ENCODE measurements around the gene NAA60.

The NAA60 gene

GRCh38 chr16:3443108-3444031 lies at the start of gene NAA60, which contains the start of gene ZNF597:
NAA60 (plus strand) TSS chr16:3443680; CDS start chr16:3476228, 32,548 bp downstream.
ZNF597 (minus strand) TSS chr16:3443504; CDS start chr16:3443153, 351 bp downstream.
- Histone ChIP-seq H3K9me3 (ENCODE audit: control insufficient read depth in 5 of 5, low read length in 5 of 5) (peaks cover 0 to 7% (median 3%) of the 10 kb centered on the region in 5 donors), H3K4me3 (ENCODE audit: low read depth in 1 of 5, low read length in 5 of 5) (peak within 1 kb of the TSS; percentile 72 to 91 (median 79)), H3K9ac (ENCODE audit: low read length in 5 of 5) (peak within 1 kb of the TSS; percentile 74 to 90 (median 81)), H3K27me3 (ENCODE audit: control insufficient read depth in 5 of 5, insufficient read depth in 4 of 5, low read length in 5 of 5) (no peaks in the 10 kb centered on the region), H3K4me1 (ENCODE audit: control insufficient read depth in 5 of 5, insufficient read depth in 5 of 5, low read length in 5 of 5) (peaks cover 7 to 17% (median 16%) of the 10 kb centered on the region in 5 donors), H3K36me3 (ENCODE audit: control insufficient read depth in 5 of 5, insufficient read depth in 5 of 5, low read length in 5 of 5) (peaks cover 2 to 18% (median 5%) of the 10 kb centered on the region in 5 donors), H3K27ac (ENCODE audit: low read depth, low read length) (peak within 1 kb of the TSS; percentile 54)

GRCh38 chr16:3400446-3400778 lies 43.1 kb upstream of the NAA60 start:
- Histone ChIP-seq H3K4me3 (ENCODE audit: low read depth in 1 of 5, low read length in 5 of 5) (peak overlapping the region; percentile 80 to 92 (median 89)), H3K36me3 (ENCODE audit: control insufficient read depth in 5 of 5, insufficient read depth in 5 of 5, low read length in 5 of 5) (peaks cover 21 to 42% (median 39%) of the 10 kb centered on the region in 5 donors), H3K9ac (ENCODE audit: low read length in 5 of 5) (peak overlapping the region; percentile 56 to 95 (median 94)), H3K27me3 (ENCODE audit: control insufficient read depth in 5 of 5, insufficient read depth in 4 of 5, low read length in 5 of 5) (no peaks in the 10 kb centered on the region), H3K27ac (ENCODE audit: low read depth, low read length) (peak overlapping the region; percentile 41), H3K4me1 (ENCODE audit: control insufficient read depth in 5 of 5, insufficient read depth in 5 of 5, low read length in 5 of 5) (peaks cover 4 to 23% (median 21%) of the 10 kb centered on the region in 5 donors), H3K9me3 (ENCODE audit: control insufficient read depth in 5 of 5, low read length in 5 of 5) (peaks cover 6 to 42% (median 30%) of the 10 kb centered on the region in 5 donors)

- peak within 1 kb of the TSS; percentile 80 to 92 (median 89) for H3K4me3 ChIP-seq (ENCODE audit: low read depth in 1 of 5, low read length in 5 of 5)
- no peaks in the 10 kb centered on the region for H3K27me3 ChIP-seq (ENCODE audit: control insufficient read depth in 5 of 5, insufficient read depth in 4 of 5, low read length in 5 of 5)
- H3K9me3 ChIP-seq (ENCODE audit: control insufficient read depth in 5 of 5, low read length in 5 of 5) = peaks cover 9 to 41% (median 34%) of the 10 kb centered on the region in 5 donors
- H3K9ac ChIP-seq (ENCODE audit: low read length in 5 of 5) = peak within 1 kb of the TSS; percentile 56 to 95 (median 94)
- peaks cover 23 to 42% (median 39%) of the 10 kb centered on the region in 5 donors for H3K36me3 ChIP-seq (ENCODE audit: control insufficient read depth in 5 of 5, insufficient read depth in 5 of 5, low read length in 5 of 5)
- H3K4me1 ChIP-seq (ENCODE audit: control insufficient read depth in 5 of 5, insufficient read depth in 5 of 5, low read length in 5 of 5) = peaks cover 4 to 23% (median 21%) of the 10 kb centered on the region in 5 donors
- peak within 1 kb of the TSS; percentile 74 for H3K27ac ChIP-seq (ENCODE audit: low read depth, low read length)
These were observed 42.4 kb upstream of the NAA60 start, which contains the start of the genes ZNF174 and ZSCAN32 for GRCh38 chr16:3400779-3401688. ZNF174 (plus strand) TSS chr16:3401215; CDS start chr16:3402005, 790 bp downstream. ZSCAN32 (minus strand) TSS chr16:3401004; CDS start chr16:3397557, 3,447 bp downstream.

GRCh38 chr16:3401719-3402397 lies 41.6 kb upstream of the NAA60 start:
- H3K27me3 ChIP-seq (ENCODE audit: control insufficient read depth in 5 of 5, insufficient read depth in 4 of 5, low read length in 5 of 5) = no peaks in the 10 kb centered on the region
- H3K9me3 ChIP-seq (ENCODE audit: control insufficient read depth in 5 of 5, low read length in 5 of 5) = peaks cover 14 to 41% (median 39%) of the 10 kb centered on the region in 5 donors
- peaks cover 4 to 23% (median 21%) of the 10 kb centered on the region in 5 donors for H3K4me1 ChIP-seq (ENCODE audit: control insufficient read depth in 5 of 5, insufficient read depth in 5 of 5, low read length in 5 of 5)
- peak overlapping the region; percentile 74 for H3K27ac ChIP-seq (ENCODE audit: low read depth, low read length)
- peak overlapping the region; percentile 80 to 92 (median 82) for H3K4me3 ChIP-seq (ENCODE audit: low read depth in 1 of 5, low read length in 5 of 5)
- peak overlapping the region; percentile 39 to 95 (median 86) for H3K9ac ChIP-seq (ENCODE audit: low read length in 5 of 5)
- H3K36me3 ChIP-seq (ENCODE audit: control insufficient read depth in 5 of 5, insufficient read depth in 5 of 5, low read length in 5 of 5) = peaks cover 27 to 42% (median 38%) of the 10 kb centered on the region in 5 donors

- peaks cover 53 to 97% (median 90%) of the 10 kb centered on the region in 5 donors for H3K9me3 ChIP-seq (ENCODE audit: control insufficient read depth in 5 of 5, low read length in 5 of 5)
- peak overlapping the region; percentile 42 to 69 (median 60) for H3K4me3 ChIP-seq (ENCODE audit: low read depth in 1 of 5, low read length in 5 of 5)
- H3K27ac ChIP-seq (ENCODE audit: low read depth, low read length) = no peak overlapping the region
- H3K9ac ChIP-seq (ENCODE audit: low read length in 5 of 5) = no peak overlapping the region
- H3K36me3 ChIP-seq (ENCODE audit: control insufficient read depth in 5 of 5, insufficient read depth in 5 of 5, low read length in 5 of 5) = peaks cover 22 to 60% (median 45%) of the 10 kb centered on the region in 5 donors
- H3K4me1 ChIP-seq (ENCODE audit: control insufficient read depth in 5 of 5, insufficient read depth in 5 of 5, low read length in 5 of 5) = no peaks in the 10 kb centered on the region
- no peaks in the 10 kb centered on the region for H3K27me3 ChIP-seq (ENCODE audit: control insufficient read depth in 5 of 5, insufficient read depth in 4 of 5, low read length in 5 of 5)
These were observed 34.8 kb upstream of the NAA60 start for GRCh38 chr16:3408561-3409197.

- no peak overlapping the region for H3K27ac ChIP-seq (ENCODE audit: low read depth, low read length)
- H3K36me3 ChIP-seq (ENCODE audit: control insufficient read depth in 5 of 5, insufficient read depth in 5 of 5, low read length in 5 of 5) = peaks cover 0 to 9% (median 3%) of the 10 kb centered on the region in 5 donors
- peaks cover 28 to 88% (median 77%) of the 10 kb centered on the region in 5 donors for H3K9me3 ChIP-seq (ENCODE audit: control insufficient read depth in 5 of 5, low read length in 5 of 5)
- no peaks in the 10 kb centered on the region for H3K4me1 ChIP-seq (ENCODE audit: control insufficient read depth in 5 of 5, insufficient read depth in 5 of 5, low read length in 5 of 5)
- H3K27me3 ChIP-seq (ENCODE audit: control insufficient read depth in 5 of 5, insufficient read depth in 4 of 5, low read length in 5 of 5) = no peaks in the 10 kb centered on the region
- peak overlapping the region in 2 of 5 donors; percentile 14 to 22 for H3K4me3 ChIP-seq (ENCODE audit: low read depth in 1 of 5, low read length in 5 of 5)
- H3K9ac ChIP-seq (ENCODE audit: low read length in 5 of 5) = no peak overlapping the region
These were observed 29.6 kb upstream of the NAA60 start for GRCh38 chr16:3413730-3414379.

GRCh38 chr16:3431779-3432219 lies 11.7 kb upstream of the NAA60 start:
- peaks cover 0 to 6% (median 0%) of the 10 kb centered on the region in 5 donors for H3K4me1 ChIP-seq (ENCODE audit: control insufficient read depth in 5 of 5, insufficient read depth in 5 of 5, low read length in 5 of 5)
- H3K27ac ChIP-seq (ENCODE audit: low read depth, low read length) = no peak overlapping the region
- peaks cover 0 to 2% (median 0%) of the 10 kb centered on the region in 5 donors for H3K27me3 ChIP-seq (ENCODE audit: control insufficient read depth in 5 of 5, insufficient read depth in 4 of 5, low read length in 5 of 5)
- peaks cover 0 to 10% (median 4%) of the 10 kb centered on the region in 5 donors for H3K9me3 ChIP-seq (ENCODE audit: control insufficient read depth in 5 of 5, low read length in 5 of 5)
- peaks cover 0 to 17% (median 12%) of the 10 kb centered on the region in 5 donors for H3K36me3 ChIP-seq (ENCODE audit: control insufficient read depth in 5 of 5, insufficient read depth in 5 of 5, low read length in 5 of 5)
- H3K9ac ChIP-seq (ENCODE audit: low read length in 5 of 5) = no peak overlapping the region
- H3K4me3 ChIP-seq (ENCODE audit: low read depth in 1 of 5, low read length in 5 of 5) = peak overlapping the region; percentile 45 to 68 (median 56)

GRCh38 chr16:3434373-3434772 lies 9.1 kb upstream of the NAA60 start:
- Histone ChIP-seq H3K4me1 (ENCODE audit: control insufficient read depth in 5 of 5, insufficient read depth in 5 of 5, low read length in 5 of 5) (peaks cover 0 to 6% (median 0%) of the 10 kb centered on the region in 5 donors), H3K27ac (ENCODE audit: low read depth, low read length) (no peak overlapping the region), H3K9ac (ENCODE audit: low read length in 5 of 5) (no peak overlapping the region)

More at GRCh38 chr16:3434373-3434772, 9.1 kb upstream of the NAA60 start:
- Histone ChIP-seq H3K27me3 (ENCODE audit: control insufficient read depth in 5 of 5, insufficient read depth in 4 of 5, low read length in 5 of 5) (peaks cover 0 to 3% (median 0%) of the 10 kb centered on the region in 5 donors), H3K4me3 (ENCODE audit: low read depth in 1 of 5, low read length in 5 of 5) (no peak overlapping the region), H3K9me3 (ENCODE audit: control insufficient read depth in 5 of 5, low read length in 5 of 5) (peaks cover 2 to 12% (median 6%) of the 10 kb centered on the region in 5 donors), H3K36me3 (ENCODE audit: control insufficient read depth in 5 of 5, insufficient read depth in 5 of 5, low read length in 5 of 5) (peaks cover 0 to 22% (median 16%) of the 10 kb centered on the region in 5 donors)

Data from subcutaneous abdominal adipose tissue (tissue), 5 donors.